Testis (tissue), 2 donors: Measurements from ENCODE around the gene DYNC2LI1.

Experiments used
- CTCF ChIP-seq, 3 experiments: fragments of 450-650 bp in 2 of 3; fragments of 200-600 bp in 1 of 3; sonication (generic) in 1 of 3; IDR thresholded peaks; one replicate each; pipeline ENCODE4 v1.5.1; 2016 to 2019; ENCODE audit warnings: antibody characterized with exemption in 3 of 3, mild to moderate bottlenecking in 2 of 3, moderate library complexity in 1 of 3
- POLR2A ChIP-seq: fragments of 450-650 bp; IDR thresholded peaks from one replicate; pipeline ENCODE4 v1.6.1; 2017; ENCODE audit warnings: antibody characterized with exemption, mild to moderate bottlenecking, moderate library complexity

GRCh38 chr2:43845181-43845580 is 71.3 kb downstream of the DYNC2LI1 start:
- no peak for TF ChIP-seq POLR2A
- TF ChIP-seq CTCF (IDR thresholded peaks at IDR 0.05), result no peak
